Stimulated activated CD4-positive, alpha-beta T cell treated with anti-CD3 and anti-CD28 coated beads, Interleukin-2, amount 100 ng/mL, for 4 hours (primary cell): ENCODE measurements around the gene TMEM198.

Experiments
- DNase-seq: peaks from one replicate; pipeline ENCODE4 v3.0.0-alpha.2; 2020; ENCODE audit warnings: low read depth

The TMEM198 gene

GRCh38 chr2:219581346-219581745 lies 37.5 kb downstream of the TMEM198 start:
- no peak for DNase-seq

- no peak for DNase-seq
Observed at GRCh38 chr2:219591091-219591490, 47.3 kb downstream of the TMEM198 start.

- DNase-seq = no peak
Observed at GRCh38 chr2:219592736-219593135, 48.9 kb downstream of the TMEM198 start.

GRCh38 chr2:219593154-219593553 lies 49.3 kb downstream of the TMEM198 start:
- DNase-seq = no peak

GRCh38 chr2:219595256-219595655 lies 51.4 kb downstream of the TMEM198 start:
- no peak for DNase-seq

GRCh38 chr2:219596954-219597551 lies 53.2 kb downstream of the TMEM198 start:
- DNase-seq = no peak

GRCh38 chr2:219597552-219598307 lies 53.9 kb downstream of the TMEM198 start, which contains the start of gene STK11IP:
STK11IP (plus strand) TSS chr2:219597857; CDS start chr2:219598120, 263 bp downstream.
- peak; percentile 81 for DNase-seq

- DNase-seq = no peak
Observed at GRCh38 chr2:219598308-219599078, 54.7 kb downstream of the TMEM198 start.
